Duodenal mucosa (tissue), 2 donors: ENCODE measurements around the gene CROT.

Experiments used
- H3K27ac ChIP-seq: one replicate; pipeline ENCODE4 v1.7.0; 2013; ENCODE audit warnings: low read depth, low read length
- H3K27me3 ChIP-seq, 2 donors: one replicate each; pipeline ENCODE4 v1.7.0; 2013; ENCODE audit warnings: low read length in 2 of 2, control low read depth in 1 of 2; ENCODE audit not compliant: insufficient read depth in 2 of 2, control insufficient read depth in 1 of 2
- H3K36me3 ChIP-seq, 2 donors: one replicate each; pipeline ENCODE4 v1.7.0; 2013; ENCODE audit warnings: low read length in 2 of 2, control low read depth in 1 of 2; ENCODE audit not compliant: insufficient read depth in 2 of 2, control insufficient read depth in 1 of 2
- H3K4me1 ChIP-seq, 2 donors: one replicate each; pipeline ENCODE4 v1.7.0; 2013; ENCODE audit warnings: low read length in 2 of 2, control low read depth in 1 of 2; ENCODE audit not compliant: insufficient read depth in 2 of 2, control insufficient read depth in 1 of 2
- H3K4me3 ChIP-seq, 2 donors: one replicate each; pipeline ENCODE4 v1.7.0; 2013; ENCODE audit warnings: low read length in 2 of 2, low read depth in 1 of 2
- H3K9ac ChIP-seq, 2 donors: one replicate each; pipeline ENCODE4 v1.7.0; 2013; ENCODE audit warnings: low read length in 2 of 2, low read depth in 1 of 2
- H3K9me3 ChIP-seq, 2 donors: one replicate each; pipeline ENCODE4 v1.7.0; 2013; ENCODE audit warnings: low read length in 2 of 2, control low read depth in 1 of 2; ENCODE audit not compliant: control insufficient read depth in 1 of 2

CROT gene

GRCh38 chr7:87322912-87323311 is 22.6 kb upstream of the CROT start:
- Histone ChIP-seq H3K9ac (no peak overlapping the region), H3K4me3 (no peak overlapping the region), H3K36me3 (peaks cover 4 to 5% of the 10 kb centered on the region in 2 donors), H3K27ac (no peak overlapping the region), H3K9me3 (peaks cover 6 to 15% of the 10 kb centered on the region in 2 donors), H3K4me1 (peaks cover 0 to 4% of the 10 kb centered on the region in 2 donors), H3K27me3 (no peaks in the 10 kb centered on the region)

GRCh38 chr7:87325576-87326370 is 19.7 kb upstream of the CROT start:
- H3K27ac ChIP-seq: no peak overlapping the region
- peaks cover 27 to 38% of the 10 kb centered on the region in 2 donors for H3K9me3 ChIP-seq
- peaks cover 19% of the 10 kb centered on the region in 2 donors for H3K36me3 ChIP-seq

GRCh38 chr7:87328281-87328680 is 17.2 kb upstream of the CROT start:
- peaks cover 27 to 38% of the 10 kb centered on the region in 2 donors for H3K9me3 ChIP-seq
- H3K27me3 ChIP-seq: no peaks in the 10 kb centered on the region
- no peak overlapping the region for H3K9ac ChIP-seq
- peaks cover 17 to 19% of the 10 kb centered on the region in 2 donors for H3K36me3 ChIP-seq
- peak overlapping the region in 1 of 2 donors; percentile 41 for H3K4me3 ChIP-seq
- no peak overlapping the region for H3K27ac ChIP-seq
- peaks cover 4% of the 10 kb centered on the region in 2 donors for H3K4me1 ChIP-seq

More at GRCh38 chr7:87325576-87326370, 19.7 kb upstream of the CROT start:
- H3K4me3 ChIP-seq: no peak overlapping the region
- no peaks in the 10 kb centered on the region for H3K27me3 ChIP-seq
- H3K4me1 ChIP-seq: no peaks in the 10 kb centered on the region
- H3K9ac ChIP-seq: no peak overlapping the region

- Histone ChIP-seq H3K27me3 (no peaks in the 10 kb centered on the region), H3K4me1 (peaks cover 4% of the 10 kb centered on the region in 2 donors), H3K27ac (no peak overlapping the region), H3K4me3 (no peak overlapping the region), H3K9me3 (peaks cover 27 to 38% of the 10 kb centered on the region in 2 donors), H3K9ac (no peak overlapping the region), H3K36me3 (peaks cover 16 to 19% of the 10 kb centered on the region in 2 donors)
Observed at GRCh38 chr7:87330316-87330715, 15.1 kb upstream of the CROT start.

GRCh38 chr7:87330942-87331341 is 14.5 kb upstream of the CROT start:
- Histone ChIP-seq H3K9me3 (peaks cover 27 to 38% of the 10 kb centered on the region in 2 donors), H3K4me3 (no peak overlapping the region), H3K9ac (no peak overlapping the region), H3K36me3 (peaks cover 16 to 19% of the 10 kb centered on the region in 2 donors), H3K27ac (no peak overlapping the region), H3K4me1 (peaks cover 4 to 7% of the 10 kb centered on the region in 2 donors), H3K27me3 (no peaks in the 10 kb centered on the region)

GRCh38 chr7:87331687-87332252 is 13.7 kb upstream of the CROT start:
- peaks cover 4 to 8% of the 10 kb centered on the region in 2 donors for H3K4me1 ChIP-seq
- H3K36me3 ChIP-seq: peaks cover 16 to 19% of the 10 kb centered on the region in 2 donors
- H3K4me3 ChIP-seq: peak overlapping the region in 1 of 2 donors; percentile 33
- H3K9ac ChIP-seq: no peak overlapping the region
- H3K9me3 ChIP-seq: peaks cover 27 to 34% of the 10 kb centered on the region in 2 donors
- no peaks in the 10 kb centered on the region for H3K27me3 ChIP-seq
- no peak overlapping the region for H3K27ac ChIP-seq

GRCh38 chr7:87332321-87332720 is 13.1 kb upstream of the CROT start:
- no peak overlapping the region for H3K4me3 ChIP-seq
- peaks cover 16 to 19% of the 10 kb centered on the region in 2 donors for H3K36me3 ChIP-seq
- peaks cover 27 to 29% of the 10 kb centered on the region in 2 donors for H3K9me3 ChIP-seq
- H3K27ac ChIP-seq: no peak overlapping the region
- no peaks in the 10 kb centered on the region for H3K27me3 ChIP-seq
- peaks cover 4 to 8% of the 10 kb centered on the region in 2 donors for H3K4me1 ChIP-seq
- H3K9ac ChIP-seq: no peak overlapping the region

- Histone ChIP-seq H3K4me1 (peaks cover 4 to 22% of the 10 kb centered on the region in 2 donors), H3K27ac (no peak overlapping the region), H3K9me3 (no peaks in the 10 kb centered on the region), H3K36me3 (peaks cover 3% of the 10 kb centered on the region in 2 donors), H3K9ac (no peak overlapping the region), H3K4me3 (no peak overlapping the region), H3K27me3 (no peaks in the 10 kb centered on the region)
Observed at GRCh38 chr7:87336136-87336535, 9.3 kb upstream of the CROT start.

GRCh38 chr7:87337331-87337730 is 8.1 kb upstream of the CROT start:
- H3K27ac ChIP-seq: no peak overlapping the region
- no peak overlapping the region for H3K4me3 ChIP-seq
- H3K9ac ChIP-seq: no peak overlapping the region
- peaks cover 0 to 18% of the 10 kb centered on the region in 2 donors for H3K4me1 ChIP-seq
- H3K36me3 ChIP-seq: peaks cover 3 to 6% of the 10 kb centered on the region in 2 donors
- H3K9me3 ChIP-seq: no peaks in the 10 kb centered on the region
- H3K27me3 ChIP-seq: no peaks in the 10 kb centered on the region

- Histone ChIP-seq H3K4me1 (peaks cover 2 to 27% of the 10 kb centered on the region in 2 donors), H3K9ac (no peak overlapping the region), H3K27ac (no peak overlapping the region), H3K4me3 (no peak overlapping the region), H3K36me3 (peaks cover 3 to 6% of the 10 kb centered on the region in 2 donors), H3K9me3 (no peaks in the 10 kb centered on the region), H3K27me3 (no peaks in the 10 kb centered on the region)
Observed at GRCh38 chr7:87339373-87339897, 6.0 kb upstream of the CROT start.
